Stimulated activated naive CD8-positive, alpha-beta T cell treated with anti-CD3 and anti-CD28 coated beads, Interleukin-15, Interleukin-2, amounts not matched to agents 100 U/mL and 50 U/mL, for 24 hours (primary cell): ENCODE data around the gene CALHM1.

ENCODE experiments used
- ATAC-seq: fragments of 150-1000 bp; cut with Tn5 transposase; one replicate; pipeline ENCODE4 v1.10.0; 2021
- DNase-seq: peaks from one replicate; pipeline ENCODE4 v3.0.0; 2021

The CALHM1 gene

DNA sequence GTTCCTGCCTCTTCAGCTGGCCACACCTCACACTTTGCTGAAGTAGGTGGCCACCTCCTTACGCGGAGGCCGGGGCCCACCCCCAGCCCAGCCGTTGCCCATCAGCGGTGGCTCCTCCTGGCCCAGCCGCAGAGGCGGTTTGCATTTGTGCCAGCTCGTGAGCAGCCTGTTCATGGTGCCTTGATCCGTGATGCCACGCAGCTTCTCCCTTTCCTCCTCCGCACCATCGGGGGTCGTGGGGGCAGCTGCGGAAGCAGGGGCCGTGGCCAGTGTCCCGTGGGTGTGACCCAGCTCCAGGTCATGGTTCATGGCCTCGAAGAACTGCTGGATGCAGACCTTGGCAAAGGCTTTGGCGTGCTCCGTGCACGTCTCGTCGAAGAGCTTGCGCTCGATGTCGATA, 3.5 kb downstream of the CALHM1 start:
- ATAC-seq (no peak), DNase-seq (no peak)

DNA sequence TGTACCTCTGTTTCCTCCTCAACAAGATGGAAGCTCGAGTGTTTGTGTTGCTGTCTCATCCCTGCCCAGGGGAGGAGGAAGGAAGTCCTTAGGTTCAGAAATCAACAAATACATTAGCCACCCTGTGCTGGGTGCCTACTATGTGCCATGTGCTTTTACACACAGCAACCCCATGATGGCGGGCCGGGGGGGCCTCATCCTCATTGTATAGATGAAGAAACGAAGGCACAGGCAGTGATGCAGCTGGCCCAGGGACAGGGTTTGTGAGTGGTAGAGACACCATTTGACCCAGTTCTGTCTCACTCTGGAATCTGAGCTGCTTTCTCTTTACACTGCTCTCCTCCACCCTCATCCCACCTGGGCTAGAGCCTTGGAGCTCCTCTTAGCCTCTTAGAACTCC, 4.7 kb downstream of the CALHM1 start:
- no peak for ATAC-seq
- DNase-seq, result no peak

DNA sequence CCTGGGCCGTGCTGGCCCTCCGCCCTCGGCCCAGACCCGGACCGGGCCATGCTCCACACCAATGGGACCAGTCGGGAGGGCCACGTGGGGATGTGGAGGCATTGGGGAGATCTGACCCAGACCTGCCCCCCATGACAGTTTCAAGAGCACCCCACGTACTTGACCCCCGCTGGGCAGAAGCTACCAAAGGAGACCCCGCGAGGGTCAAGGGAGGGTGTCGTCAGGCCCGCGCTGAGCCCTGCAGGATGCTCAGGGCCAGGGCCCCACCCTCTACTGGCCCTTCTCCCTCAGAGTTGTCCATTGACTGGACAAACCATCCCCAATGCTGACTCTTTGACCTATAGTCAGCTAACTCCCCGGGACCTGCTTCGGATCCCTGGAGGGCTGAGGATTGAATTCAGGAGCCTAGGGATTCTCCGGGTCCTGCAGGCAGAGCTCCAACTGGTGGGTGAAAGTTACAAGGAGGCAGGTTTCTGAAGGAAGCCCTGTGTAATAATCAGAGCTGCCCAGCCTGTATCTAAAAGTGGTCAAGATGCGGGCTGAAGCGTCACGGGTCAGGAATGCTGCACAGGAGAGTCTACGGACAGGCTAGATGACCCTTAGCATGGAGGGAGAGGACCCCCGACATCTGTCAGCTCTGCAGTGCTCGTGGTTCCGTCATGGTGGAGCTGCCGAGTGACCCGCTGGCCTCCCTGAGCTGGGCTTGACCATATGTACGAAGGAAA, 6.0 kb downstream of the CALHM1 start:
- DNase-seq, result no peak
- ATAC-seq, result no peak

DNA sequence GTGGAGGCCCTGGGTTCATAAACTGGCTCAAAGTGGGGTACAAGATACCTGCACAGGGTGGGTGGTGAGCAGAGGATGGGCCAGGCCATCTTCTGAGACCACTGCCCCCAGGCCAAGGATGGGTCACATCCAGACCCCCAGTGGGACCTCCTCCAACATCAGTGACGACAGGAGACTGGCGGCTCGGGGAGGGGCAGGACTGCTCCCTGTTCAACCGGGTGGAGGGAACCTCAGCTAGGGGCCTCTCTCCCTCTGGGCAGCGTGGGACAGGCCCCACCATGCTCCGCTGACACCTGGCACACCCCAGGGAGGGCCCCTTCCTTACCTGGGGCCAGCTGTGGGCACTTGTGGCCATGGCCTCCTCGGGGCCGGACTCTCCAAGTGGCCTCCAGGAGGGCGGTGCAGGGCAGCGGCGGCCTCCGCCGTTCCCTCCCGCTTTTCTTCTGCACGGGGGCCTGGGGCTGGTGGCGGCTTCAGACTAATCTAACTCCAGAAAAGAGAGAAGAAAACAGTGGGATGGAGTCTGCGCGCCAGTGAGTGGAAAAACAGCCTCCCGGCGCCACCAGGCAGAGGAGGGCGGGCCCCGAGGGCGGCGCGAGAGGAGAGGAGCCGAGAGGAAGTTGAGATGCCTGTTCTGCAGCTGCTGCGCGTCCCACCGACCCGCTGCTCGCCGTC, 6.7 kb downstream of the CALHM1 start, which contains the start of gene CALHM2:
TSS of gene CALHM2 (minus strand) at position 540 of the 675 bp plus-strand sequence. CDS start 2,429 bp downstream, outside the sequence.
- peak; percentile 73 for DNase-seq
- peak; percentile 82 for ATAC-seq

DNA sequence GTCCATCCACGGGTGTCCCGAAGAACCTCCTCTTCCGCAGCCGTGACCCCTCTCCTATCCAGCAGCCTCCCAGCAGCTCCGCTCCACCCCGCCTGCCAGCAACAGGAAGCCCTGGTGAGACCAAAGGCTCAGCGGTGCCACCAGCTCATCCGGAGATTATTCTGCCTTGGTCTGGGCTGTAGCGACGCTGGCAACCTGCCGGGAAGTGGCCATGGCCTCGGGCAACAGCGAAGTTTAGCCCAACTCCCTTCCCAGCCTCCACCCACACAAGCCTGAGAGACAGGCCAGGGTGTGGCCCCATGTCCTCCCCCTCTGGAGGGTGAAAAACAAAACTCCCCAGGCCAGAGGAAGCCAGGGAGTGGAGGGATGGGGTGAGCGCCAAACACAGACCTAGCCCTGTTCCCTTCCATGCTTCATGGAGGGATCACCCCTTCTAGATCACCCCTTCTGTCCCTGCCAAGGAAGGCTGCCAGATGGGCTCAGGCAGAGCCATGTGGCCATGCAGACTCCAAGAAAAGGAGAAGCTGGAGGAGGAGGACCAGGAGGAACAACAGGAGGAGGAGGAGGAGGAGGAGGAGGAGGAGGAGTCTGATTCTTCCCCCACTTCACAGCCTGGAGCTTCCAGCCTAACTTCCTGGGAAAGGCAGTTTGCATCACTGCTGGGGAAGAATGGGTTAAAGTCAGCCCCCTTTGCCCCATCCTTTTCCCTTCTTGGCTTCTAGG, 7.4 kb downstream of the CALHM1 start:
- peak; percentile 36 for ATAC-seq
- DNase-seq, result peak; percentile 50

DNA sequence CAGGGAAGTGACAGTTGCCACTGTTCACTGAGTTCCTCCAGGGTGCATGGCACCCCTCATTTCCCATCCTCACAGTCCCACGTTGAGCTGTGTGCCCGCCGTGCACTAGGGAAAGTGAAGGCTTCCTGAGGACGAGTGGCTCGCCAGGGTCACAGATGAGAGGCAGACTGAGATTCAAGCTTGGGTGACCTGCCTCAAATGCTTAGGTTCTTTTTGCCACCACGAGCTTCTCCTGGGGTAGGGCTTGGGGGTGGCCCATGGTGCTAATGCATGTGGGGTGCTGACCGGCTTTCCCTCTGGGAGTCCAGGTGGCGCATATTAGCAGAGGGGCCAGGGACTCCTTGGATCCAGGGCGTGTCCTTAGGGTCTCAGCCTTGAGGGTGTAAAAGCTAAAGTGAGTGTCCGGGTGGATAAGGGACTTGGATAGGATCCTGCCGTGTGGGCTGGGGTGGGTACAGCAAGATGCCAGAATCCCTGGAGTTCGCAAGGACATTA, 8.5 kb downstream of the CALHM1 start:
- ATAC-seq, result no peak
- no peak for DNase-seq

DNA sequence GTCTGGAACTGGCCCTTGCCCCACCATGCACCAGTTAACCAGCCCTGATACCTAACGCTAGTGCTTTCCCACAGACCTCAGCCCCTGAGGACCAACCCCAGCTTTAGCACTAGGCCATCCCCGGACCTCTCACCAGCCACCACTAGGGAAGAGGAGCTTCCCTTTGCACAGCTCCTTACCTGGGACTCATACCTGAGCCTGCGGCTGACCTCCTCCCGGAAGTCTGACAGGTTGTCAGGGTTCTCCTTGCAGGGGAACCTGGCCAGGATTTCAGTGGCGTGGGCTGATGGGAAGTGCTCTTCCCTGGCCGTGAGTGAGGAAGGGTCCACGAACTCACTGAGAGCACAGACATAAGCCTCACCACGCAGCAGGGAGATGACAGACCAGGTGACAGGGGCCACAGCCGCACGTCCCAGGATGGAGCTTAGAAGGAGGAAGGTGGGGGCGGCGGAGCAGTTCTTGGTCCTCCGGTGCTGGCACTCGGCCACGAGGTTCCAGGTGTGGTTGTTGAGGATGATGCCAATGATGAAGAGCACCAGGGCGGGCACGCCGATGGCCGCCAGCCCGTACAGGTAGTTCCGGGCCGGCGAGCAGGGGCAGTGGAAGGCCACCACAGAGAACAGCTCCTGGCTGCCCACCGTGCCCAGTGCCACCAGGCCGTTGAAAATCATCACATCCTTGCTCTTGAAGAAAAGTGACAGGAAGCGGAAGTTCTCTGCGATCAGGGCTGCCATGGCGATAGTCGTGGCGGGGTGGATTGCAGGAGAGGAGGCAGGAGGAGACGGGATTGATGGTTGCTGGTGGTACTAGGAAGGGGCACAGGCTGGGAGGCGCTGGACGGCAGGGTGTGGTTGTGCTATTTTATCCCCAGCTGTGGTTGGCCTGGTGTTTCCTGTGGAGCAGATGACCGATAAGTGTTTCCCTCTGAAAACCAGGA, 9.2 kb downstream of the CALHM1 start:
- DNase-seq (no peak), ATAC-seq (no peak)

DNA sequence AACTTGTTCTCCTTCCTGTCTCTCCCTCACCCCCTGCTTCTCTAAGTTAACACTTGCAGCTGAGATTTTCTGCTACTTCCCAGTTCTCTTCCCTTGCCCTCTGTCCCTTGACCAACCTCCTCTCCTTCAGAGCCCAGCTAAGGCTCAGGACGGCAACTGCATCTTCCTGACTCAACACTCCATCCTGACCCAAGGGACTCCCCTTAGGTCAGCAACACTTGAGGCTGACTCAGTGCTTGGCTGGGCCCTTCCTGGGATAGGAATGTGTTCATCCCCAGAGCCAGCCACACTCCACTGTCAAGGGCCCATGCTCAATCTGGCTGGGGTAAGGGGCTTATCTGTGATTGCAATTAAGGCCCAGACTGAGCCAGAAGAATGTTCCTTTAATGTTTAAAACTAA, 10.0 kb downstream of the CALHM1 start:
- DNase-seq, result no peak

DNA sequence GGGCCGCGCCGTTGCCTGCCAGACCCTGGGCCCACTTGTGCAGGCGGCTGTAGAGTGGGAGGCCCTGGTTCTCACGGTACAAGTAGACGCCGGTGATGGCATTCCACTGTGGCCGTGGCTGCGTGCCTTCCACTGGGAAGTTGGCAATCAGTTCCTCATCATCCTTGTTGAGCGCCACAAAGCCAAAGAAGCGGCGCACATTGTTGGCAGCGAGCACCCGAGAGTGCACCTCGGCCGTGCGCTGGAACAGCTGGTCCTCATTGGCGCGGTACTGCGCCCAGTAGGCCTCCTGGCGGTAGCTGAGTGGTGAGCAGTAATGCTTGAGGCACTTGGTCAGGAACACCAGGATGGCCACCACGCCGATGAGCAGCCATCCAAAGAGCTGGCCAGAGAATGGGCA, 11.5 kb downstream of the CALHM1 start:
- ATAC-seq (no peak), DNase-seq (no peak)

More for the DNA sequence above, 10.0 kb downstream of the CALHM1 start:
- ATAC-seq, result no peak

DNA sequence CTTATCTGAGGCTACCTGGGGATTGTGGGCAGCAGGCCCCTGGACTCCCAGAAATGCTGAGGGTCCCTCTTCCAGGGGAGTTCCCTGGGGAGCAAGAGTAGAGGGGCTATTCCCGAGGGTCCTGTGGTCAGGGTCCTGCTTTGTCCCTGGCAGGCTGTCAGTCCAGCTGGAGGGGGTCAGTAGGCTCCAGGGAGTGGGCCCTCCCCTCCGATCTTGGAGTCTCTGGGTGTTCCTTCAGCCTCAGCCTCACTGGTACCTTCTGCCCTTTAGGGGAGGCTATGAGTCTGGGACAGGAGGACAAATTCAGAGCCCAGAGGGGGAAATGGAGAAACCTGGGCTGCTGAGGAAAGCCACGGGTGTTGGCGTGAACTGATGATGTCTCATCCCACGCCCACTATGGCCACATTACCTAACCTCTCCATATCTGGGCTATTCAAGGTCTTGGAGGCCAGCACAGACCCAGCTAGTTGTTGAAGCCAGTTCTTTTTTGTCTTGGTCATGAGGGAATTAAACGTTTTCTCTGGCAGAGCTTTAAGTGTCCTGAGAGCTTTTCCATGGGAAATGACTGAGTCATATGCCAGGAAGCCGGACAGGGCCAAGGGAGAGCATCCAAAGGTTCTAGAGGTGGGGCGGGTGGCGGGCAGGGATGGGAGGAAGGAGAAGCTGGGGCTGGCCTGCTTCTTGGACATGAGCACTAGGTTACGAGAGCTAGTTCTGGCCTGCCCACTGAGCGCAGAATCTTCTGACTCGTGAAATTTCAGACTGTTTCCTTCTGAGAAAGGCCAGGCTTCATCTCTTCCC, 12.7 kb downstream of the CALHM1 start:
- DNase-seq (no peak), ATAC-seq (no peak)

DNA sequence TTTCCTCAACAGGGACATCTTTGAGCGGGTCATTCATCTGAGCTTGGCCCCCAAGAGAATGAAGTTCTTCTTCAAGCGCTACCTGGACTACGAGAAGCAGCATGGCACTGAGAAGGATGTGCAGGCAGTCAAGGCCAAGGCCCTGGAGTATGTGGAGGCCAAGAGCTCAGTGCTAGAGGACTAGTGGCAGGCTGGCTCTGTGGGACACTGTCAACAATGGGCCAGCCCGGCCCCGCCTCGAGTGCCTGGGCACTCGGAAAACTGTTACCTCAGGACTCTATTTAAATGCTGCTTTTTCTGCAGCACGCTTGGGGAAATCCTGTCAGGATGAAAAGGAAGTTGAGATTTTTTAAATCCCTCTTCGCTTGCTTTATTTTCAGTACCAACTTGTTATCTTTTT, 13.3 kb downstream of the CALHM1 start:
- no peak for DNase-seq
- no peak for ATAC-seq

DNA sequence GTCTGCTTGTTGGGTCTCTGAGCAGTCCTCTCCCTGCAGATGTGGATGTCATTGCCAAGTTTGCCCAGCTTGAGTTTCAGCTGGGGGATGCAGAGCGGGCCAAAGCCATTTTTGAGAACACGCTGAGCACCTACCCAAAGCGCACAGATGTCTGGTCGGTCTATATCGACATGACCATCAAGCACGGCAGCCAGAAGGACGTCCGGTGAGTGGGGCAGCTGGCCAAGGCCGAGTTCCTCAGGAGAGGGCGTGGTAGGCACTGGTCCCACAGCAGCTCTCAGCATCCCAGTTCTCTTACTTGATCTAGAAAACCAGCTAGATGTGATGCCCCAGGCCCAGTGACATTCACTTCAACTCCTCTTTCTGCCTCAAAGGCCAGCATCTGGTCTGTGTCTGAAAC, 14.2 kb downstream of the CALHM1 start:
- no peak for ATAC-seq
- no peak for DNase-seq

DNA sequence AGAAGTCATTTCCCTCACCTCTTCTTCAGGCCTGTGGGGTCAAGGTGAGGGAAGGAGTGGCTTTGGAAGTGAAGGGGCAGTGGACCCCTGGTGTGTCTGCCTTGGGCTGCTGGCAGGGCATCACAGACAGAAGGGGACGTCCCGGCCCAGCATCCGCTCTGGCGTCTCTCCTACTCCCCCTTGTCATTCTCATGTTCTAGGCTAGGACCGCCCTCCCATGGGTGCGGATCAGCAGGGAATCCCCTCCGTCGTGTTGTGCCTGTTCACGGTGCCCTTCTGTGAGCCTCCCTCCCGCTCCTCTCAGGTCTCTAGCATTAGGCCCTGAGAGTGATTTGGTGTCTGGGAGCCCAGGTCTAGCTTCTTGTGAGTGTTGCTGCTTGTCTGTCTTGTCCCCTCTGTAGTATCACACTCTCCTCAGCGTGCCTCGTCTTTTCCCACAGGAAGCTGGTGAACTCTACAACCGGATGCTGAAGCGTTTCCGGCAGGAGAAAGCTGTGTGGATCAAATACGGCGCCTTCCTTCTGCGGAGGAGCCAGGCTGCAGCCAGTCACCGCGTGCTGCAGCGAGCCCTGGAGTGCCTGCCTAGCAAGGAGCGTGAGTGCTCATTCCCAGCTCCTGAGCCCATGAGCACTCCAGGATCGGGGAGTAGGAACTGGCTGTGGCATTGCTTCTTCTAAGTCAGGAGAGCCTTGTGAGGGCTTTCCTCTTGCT, 15.1 kb downstream of the CALHM1 start:
- no peak for ATAC-seq
- no peak for DNase-seq

DNA sequence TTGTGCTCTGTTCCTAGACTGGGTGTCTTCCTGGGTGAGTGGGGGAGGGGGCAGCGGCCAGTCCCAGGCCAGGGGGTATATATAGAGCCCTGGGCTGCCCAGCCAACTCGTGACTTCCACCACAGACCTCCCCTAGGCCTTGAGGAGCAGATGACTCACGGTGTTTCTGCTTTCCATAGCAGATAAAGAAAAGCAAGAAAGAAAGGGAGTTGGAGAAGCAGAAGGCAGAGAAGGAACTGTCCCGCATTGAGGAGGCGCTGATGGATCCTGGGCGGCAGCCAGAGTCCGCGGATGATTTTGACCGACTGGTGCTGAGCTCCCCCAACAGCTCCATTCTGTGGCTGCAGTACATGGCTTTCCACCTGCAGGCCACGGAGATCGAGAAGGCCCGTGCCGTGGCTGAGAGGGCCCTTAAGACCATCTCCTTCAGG, 16.7 kb downstream of the CALHM1 start:
- DNase-seq, result no peak
- no peak for ATAC-seq

DNA sequence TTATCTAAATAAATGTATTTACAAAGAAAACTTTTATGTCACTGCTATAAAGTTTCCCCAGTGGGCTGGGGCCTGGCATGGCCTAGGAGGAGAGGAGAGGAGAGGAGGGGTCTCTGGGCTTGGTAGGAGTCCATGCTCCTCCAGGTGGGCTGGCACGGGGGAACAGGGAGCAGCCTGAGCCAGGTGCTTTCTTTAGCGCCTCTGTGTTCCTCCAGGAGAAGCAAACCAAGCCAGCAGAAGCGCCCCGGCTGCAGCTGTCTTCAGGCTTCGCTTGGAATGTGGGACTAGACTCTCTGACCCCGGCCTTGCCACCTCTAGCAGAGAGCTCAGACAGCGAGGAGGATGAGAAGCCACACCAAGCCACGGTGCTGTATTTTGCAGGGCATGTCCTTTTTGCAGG, 17.1 kb downstream of the CALHM1 start:
- ATAC-seq (no peak), DNase-seq (no peak)

DNA sequence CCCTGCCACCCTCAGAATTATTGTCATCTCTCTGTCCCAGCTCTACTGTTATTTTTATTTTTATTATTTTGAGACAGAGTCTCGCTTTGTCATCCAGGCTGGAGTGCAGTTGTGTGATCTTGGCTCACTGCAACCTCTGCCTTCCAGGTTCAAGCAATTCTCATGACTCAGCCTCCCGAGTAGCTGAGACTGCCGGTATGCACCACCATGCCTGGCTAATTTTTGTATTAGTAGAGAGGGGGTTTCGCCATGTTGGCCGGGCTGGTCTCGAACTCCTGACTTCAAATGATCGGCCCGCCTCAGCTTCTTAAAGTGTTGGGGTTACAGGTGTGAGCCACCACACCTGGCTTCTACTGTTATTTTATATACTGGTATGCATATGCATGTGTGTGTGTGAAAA, 17.5 kb downstream of the CALHM1 start:
- DNase-seq (no peak), ATAC-seq (no peak)

DNA sequence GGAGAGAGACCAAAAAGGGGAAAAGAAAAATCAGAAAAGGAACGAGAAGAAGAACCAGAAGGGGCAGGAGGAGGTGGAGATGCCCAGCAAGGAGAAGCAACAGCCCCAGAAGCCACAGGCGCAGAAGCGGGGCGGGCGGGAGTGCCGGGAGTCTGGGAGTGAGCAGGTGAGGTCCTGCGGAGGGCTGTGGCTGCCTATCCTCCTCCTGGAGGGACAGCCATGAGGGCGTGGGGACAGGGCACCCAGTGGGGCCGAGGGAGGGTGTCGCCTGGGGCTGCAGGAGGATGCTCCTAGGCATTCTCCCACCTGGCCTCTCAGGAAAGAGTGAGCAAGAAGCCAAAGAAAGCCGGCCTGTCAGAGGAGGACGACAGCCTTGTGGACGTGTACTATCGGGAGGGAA, 18.3 kb downstream of the CALHM1 start:
- no peak for ATAC-seq

DNA sequence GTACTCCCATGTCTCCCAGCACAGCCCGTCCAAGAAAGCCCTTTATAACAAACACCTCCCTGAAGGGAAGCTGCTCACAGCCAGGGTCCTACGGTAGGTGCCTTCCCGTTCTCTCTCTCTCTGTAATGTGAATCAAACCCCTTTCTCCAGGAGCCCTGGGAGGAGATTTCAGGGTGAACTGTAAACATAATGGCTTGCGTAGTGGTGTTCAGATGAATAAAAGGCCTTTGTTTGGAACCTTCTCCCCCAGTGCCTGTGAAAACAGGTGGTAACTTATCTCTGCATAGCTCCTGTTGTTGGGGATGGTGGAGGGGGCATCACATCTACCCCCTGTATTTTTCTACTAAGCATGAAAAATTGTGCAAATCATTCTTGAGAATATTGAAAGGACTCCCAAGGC, 18.9 kb downstream of the CALHM1 start:
- DNase-seq, result no peak
- no peak for ATAC-seq

More for the DNA sequence above, 18.3 kb downstream of the CALHM1 start:
- no peak for DNase-seq

DNA sequence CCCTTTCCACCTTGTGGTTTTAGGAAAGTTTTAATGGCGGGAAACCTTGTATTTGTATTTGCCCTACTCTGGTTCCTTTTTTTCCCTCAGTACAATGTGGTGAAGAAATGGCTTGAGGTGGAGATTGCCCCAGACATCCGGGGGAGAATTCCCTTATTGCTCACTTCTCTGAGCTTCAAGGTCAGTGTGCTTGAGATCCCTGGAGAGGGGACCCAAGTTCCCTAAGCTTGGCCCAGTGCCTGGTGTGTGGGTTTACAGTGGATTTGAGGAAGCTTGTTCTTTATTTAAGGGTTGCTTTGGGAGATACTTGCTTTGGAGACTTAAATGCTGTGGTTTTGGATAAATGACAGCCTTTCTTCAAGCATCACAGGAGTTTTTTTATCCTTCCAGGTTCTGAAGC, 24.8 kb downstream of the CALHM1 start:
- ATAC-seq, result no peak
- no peak for DNase-seq

DNA sequence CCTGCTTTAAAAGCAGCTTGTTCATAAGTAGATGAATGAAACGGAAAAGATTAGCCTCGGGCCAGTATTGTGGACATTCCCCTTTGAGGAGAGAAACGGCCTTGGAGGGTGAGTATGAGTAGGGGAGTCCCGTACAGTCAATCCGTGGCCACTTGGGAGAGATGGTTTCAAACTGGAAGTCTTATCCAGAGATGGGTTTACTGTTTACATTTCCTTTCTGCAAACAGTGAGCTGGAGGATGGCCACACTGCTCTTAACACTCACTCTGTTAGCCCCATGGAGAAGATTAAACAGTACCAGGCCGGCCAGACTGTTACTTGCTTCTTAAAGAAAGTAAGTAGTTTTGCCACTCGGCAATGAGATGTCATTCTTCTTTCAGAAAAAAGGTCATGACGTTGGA, 26.8 kb downstream of the CALHM1 start:
- no peak for ATAC-seq
- no peak for DNase-seq
